IPS-NIHi11 (cell line): ENCODE measurements around the gene PDLIM7.

Experiments used
- DNase-seq: peaks from one replicate; pipeline ENCODE4 v3.0.0; 2012; ENCODE audit warnings: mixed read lengths, low spot score

PDLIM7 gene

GRCh38 chr5:177524539-177524900, 27.1 kb upstream of the PDLIM7 start:
- no peak for DNase-seq

GRCh38 chr5:177523711-177524538, 26.5 kb upstream of the PDLIM7 start:
- DNase-seq: no peak

- no peak for DNase-seq
Measured at GRCh38 chr5:177520916-177521513, 23.6 kb upstream of the PDLIM7 start.

- no peak for DNase-seq
Measured at GRCh38 chr5:177520271-177520670, 22.9 kb upstream of the PDLIM7 start.

GRCh38 chr5:177519463-177520235, 22.2 kb upstream of the PDLIM7 start:
- no peak for DNase-seq

- DNase-seq: peak; percentile 96
Measured at GRCh38 chr5:177516601-177517568, 19.5 kb upstream of the PDLIM7 start, which contains the start of gene DDX41. TSS of gene DDX41 (minus strand) at chr5:177516961. CDS start at chr5:177516945, 16 bp downstream.

GRCh38 chr5:177515580-177515979, 18.2 kb upstream of the PDLIM7 start:
- DNase-seq: no peak

- no peak for DNase-seq
Measured at GRCh38 chr5:177514541-177514940, 17.1 kb upstream of the PDLIM7 start.

GRCh38 chr5:177513500-177513899, 16.1 kb upstream of the PDLIM7 start:
- no peak for DNase-seq

- no peak for DNase-seq
Measured at GRCh38 chr5:177512736-177513380, 15.5 kb upstream of the PDLIM7 start.

- no peak for DNase-seq
Measured at GRCh38 chr5:177511796-177512675, 14.6 kb upstream of the PDLIM7 start.

- no peak for DNase-seq
Measured at GRCh38 chr5:177511181-177511580, 13.8 kb upstream of the PDLIM7 start.

GRCh38 chr5:177510567-177511053, 13.2 kb upstream of the PDLIM7 start:
- no peak for DNase-seq

GRCh38 chr5:177509991-177510566, 12.7 kb upstream of the PDLIM7 start:
- no peak for DNase-seq

- DNase-seq: no peak
Measured at GRCh38 chr5:177509381-177509951, 12.1 kb upstream of the PDLIM7 start, which contains the start of gene DOK3. TSS of gene DOK3 (minus strand) at chr5:177509826. CDS start at chr5:177509540, 286 bp downstream.

- DNase-seq: no peak
Measured at GRCh38 chr5:177508837-177509236, 11.4 kb upstream of the PDLIM7 start.

- no peak for DNase-seq
Measured at GRCh38 chr5:177508221-177508611, 10.8 kb upstream of the PDLIM7 start.

- no peak for DNase-seq
Measured at GRCh38 chr5:177507596-177508220, 10.3 kb upstream of the PDLIM7 start.

- DNase-seq: no peak
Measured at GRCh38 chr5:177507165-177507564, 9.8 kb upstream of the PDLIM7 start.
